ENCODE results near the gene SLC11A1. TPM values are rescaled to one million over a fixed set of nuclear protein-coding genes. Genes with fewer than 3 reads are reported as not detected.

The SLC11A1 gene
- polyA plus RNA-seq, 1 donor (not counting 4 experiments of a cell fraction or from before 2014, with no cell fraction given): 0.46 TPM

GRCh38 chr2:218354045-218354444 is 28.0 kb upstream of the SLC11A1 start:
- no peak for FAIRE-seq
- peaks cover 3% of the 10 kb centered on the region for H3K9me3 ChIP-seq (ENCODE audit: control insufficient read depth, low read depth, low read length)
- TF ChIP-seq EZH2 (IDR thresholded peaks at IDR 0.05; ENCODE audit: low read length) (no peak), CTCF (optimal IDR thresholded peaks at IDR 0.05 in 1 of 3, IDR thresholded peaks at IDR 0.05 in 1 of 3, conservative IDR thresholded peaks at IDR 0.05 in 1 of 3; ENCODE audit: extremely low read depth in 1 of 3, insufficient read depth in 2 of 3, low read length in 3 of 3) (no peak)
- H3K79me2 ChIP-seq (ENCODE audit: control insufficient read depth, insufficient read depth, low read length): no peaks in the 10 kb centered on the region
- no peaks in the 10 kb centered on the region for H3K4me1 ChIP-seq (ENCODE audit: control insufficient read depth, extremely low read depth, insufficient read depth, low read length)
- H3K36me3 ChIP-seq (ENCODE audit: control insufficient read depth in 2 of 2, extremely low read depth in 1 of 2, insufficient read depth in 2 of 2, low read length in 2 of 2): no peaks in the 10 kb centered on the region
- H3K27ac ChIP-seq (ENCODE audit: control insufficient read depth, insufficient read depth, low read length): no peak overlapping the region
- no peak overlapping the region for H3K4me2 ChIP-seq (ENCODE audit: control insufficient read depth, extremely low read depth, insufficient read depth, low read depth, low read length)
- dilution Hi-C loops (cut with MboI; ENCODE audit: extremely low pct_ligation_motif_present, low sequenced_read_pairs): no loop called here
- H4K20me1 ChIP-seq (ENCODE audit: control insufficient read depth, extremely low read depth, insufficient read depth, low read length): no peaks in the 10 kb centered on the region
- H3K9ac ChIP-seq (ENCODE audit: control insufficient read depth, extremely low read depth, insufficient read depth, low read length): no peak overlapping the region
- no peaks in the 10 kb centered on the region for H3K27me3 ChIP-seq (ENCODE audit: control insufficient read depth, extremely low read depth, insufficient read depth, low read length)
- H3K9me1 ChIP-seq (ENCODE audit: control insufficient read depth, extremely low read depth, insufficient read depth, low read length): no peaks in the 10 kb centered on the region
- no peak overlapping the region for H3K4me3 ChIP-seq (ENCODE audit: control insufficient read depth in 2 of 3, extremely low read depth in 1 of 3, insufficient read depth in 2 of 3, low read depth in 1 of 3, low read length in 3 of 3)
- no peak overlapping the region for H2AFZ ChIP-seq (ENCODE audit: control insufficient read depth, low read length)
- no peak for DNase-seq (ENCODE audit: low read depth, low spot score)

GRCh38 chr2:218354850-218355443 is 27.1 kb upstream of the SLC11A1 start:
- DNase-seq (ENCODE audit: low read depth, low spot score) (no peak), FAIRE-seq (no peak)
- H3K4me3 ChIP-seq (ENCODE audit: control insufficient read depth in 2 of 3, extremely low read depth in 1 of 3, insufficient read depth in 2 of 3, low read depth in 1 of 3, low read length in 3 of 3): no peak overlapping the region
- no peaks in the 10 kb centered on the region for H3K79me2 ChIP-seq (ENCODE audit: control insufficient read depth, insufficient read depth, low read length)
- H3K4me1 ChIP-seq (ENCODE audit: control insufficient read depth, extremely low read depth, insufficient read depth, low read length): no peaks in the 10 kb centered on the region
- no peaks in the 10 kb centered on the region for H3K9me1 ChIP-seq (ENCODE audit: control insufficient read depth, extremely low read depth, insufficient read depth, low read length)
- H3K9ac ChIP-seq (ENCODE audit: control insufficient read depth, extremely low read depth, insufficient read depth, low read length): no peak overlapping the region
- peaks cover 3% of the 10 kb centered on the region for H3K9me3 ChIP-seq (ENCODE audit: control insufficient read depth, low read depth, low read length)
- no peak overlapping the region for H3K4me2 ChIP-seq (ENCODE audit: control insufficient read depth, extremely low read depth, insufficient read depth, low read depth, low read length)
- no peak overlapping the region for H2AFZ ChIP-seq (ENCODE audit: control insufficient read depth, low read length)
- dilution Hi-C loops (cut with MboI; ENCODE audit: extremely low pct_ligation_motif_present, low sequenced_read_pairs): no loop called here
- TF ChIP-seq EZH2 (IDR thresholded peaks at IDR 0.05; ENCODE audit: low read length) (no peak), CTCF (optimal IDR thresholded peaks at IDR 0.05 in 1 of 3, IDR thresholded peaks at IDR 0.05 in 1 of 3, conservative IDR thresholded peaks at IDR 0.05 in 1 of 3; ENCODE audit: extremely low read depth in 1 of 3, insufficient read depth in 2 of 3, low read length in 3 of 3) (no peak)
- no peak overlapping the region for H3K27ac ChIP-seq (ENCODE audit: control insufficient read depth, insufficient read depth, low read length)
- H3K27me3 ChIP-seq (ENCODE audit: control insufficient read depth, extremely low read depth, insufficient read depth, low read length): no peaks in the 10 kb centered on the region
- no peaks in the 10 kb centered on the region for H4K20me1 ChIP-seq (ENCODE audit: control insufficient read depth, extremely low read depth, insufficient read depth, low read length)
- no peaks in the 10 kb centered on the region for H3K36me3 ChIP-seq (ENCODE audit: control insufficient read depth in 2 of 2, extremely low read depth in 1 of 2, insufficient read depth in 2 of 2, low read length in 2 of 2)

Data from keratinocyte (primary cell).